Spleen (tissue), 11 donors: ENCODE data around the gene SRSF6. TPM values are rescaled to one million over a fixed set of nuclear protein-coding genes. Genes with fewer than 3 reads are reported as not detected.
"Not testable (repeated sequence)": the region's sequence is repeated elsewhere in the genome, so short reads cannot be mapped to it uniquely, and the experiment has no call there.

Experiments
- DNase-seq: peaks from one replicate; pipeline ENCODE4 v3.0.0-alpha.2; 2020
- H3K27ac ChIP-seq, 8 donors: fragments of 200-600 bp; sonication (generic) in 7 of 8; 1 replicate in 4 of 8; 2 replicates in 4 of 8; pipeline versions ENCODE4 v1.5.0 to v1.8.0; 2016 to 2021; ENCODE audit warnings: inconsistent platforms in 4 of 8, mild to moderate bottlenecking in 4 of 8, moderate library complexity in 1 of 8
- H3K27me3 ChIP-seq, 7 donors: fragments of 200-600 bp; sonication (generic) in 6 of 7; replicated peaks in 1 of 7; 1 replicate in 4 of 7; 2 replicates in 3 of 7; pipeline versions ENCODE4 v1.5.0 to v1.8.0; 2016 to 2021; ENCODE audit warnings: inconsistent platforms in 3 of 7, mild to moderate bottlenecking in 1 of 7
- H3K36me3 ChIP-seq, 6 donors: fragments of 200-600 bp; sonication (generic) in 5 of 6; 1 replicate in 4 of 6; 2 replicates in 2 of 6; pipeline versions ENCODE4 v1.5.0 to v1.8.0; 2016 to 2021; ENCODE audit warnings: inconsistent platforms in 2 of 6
- H3K4me1 ChIP-seq, 6 donors: fragments of 200-600 bp; sonication (generic) in 5 of 6; 1 replicate in 3 of 6; 2 replicates in 3 of 6; pipeline versions ENCODE4 v1.5.0 to v1.8.0; 2016 to 2021; ENCODE audit warnings: inconsistent platforms in 3 of 6
- H3K4me3 ChIP-seq, 8 donors: fragments of 200-600 bp; sonication (generic) in 7 of 8; 1 replicate in 4 of 8; 2 replicates in 4 of 8; pipeline versions ENCODE4 v1.5.0 to v1.8.0; 2016 to 2021; ENCODE audit warnings: inconsistent platforms in 4 of 8, mild to moderate bottlenecking in 4 of 8, moderate library complexity in 2 of 8
- H3K9me3 ChIP-seq, 8 donors: fragments of 200-600 bp; sonication (generic) in 7 of 8; 1 replicate in 4 of 8; 2 replicates in 4 of 8; pipeline versions ENCODE4 v1.5.0 to v1.8.0; 2016 to 2021; ENCODE audit warnings: inconsistent platforms in 4 of 8
- CTCF ChIP-seq, 11 experiments: fragments of 200-600 bp in 7 of 11; fragments of 450-650 bp in 4 of 11; sonication (generic) in 4 of 11; IDR thresholded peaks in 8 of 11; conservative IDR thresholded peaks in 3 of 11; 1 replicate in 7 of 11; 2 replicates in 4 of 11; pipeline versions ENCODE4 v1.4.0 to v1.8.0; 2016 to 2021; ENCODE audit warnings: antibody characterized with exemption in 11 of 11, inconsistent platforms in 4 of 11, mild to moderate bottlenecking in 1 of 11
- POLR2A ChIP-seq, 3 donors: fragments of 450-650 bp; IDR thresholded peaks; one replicate each; pipeline ENCODE4 v1.5.1; 2017; ENCODE audit warnings: antibody characterized with exemption in 3 of 3, mild to moderate bottlenecking in 1 of 3
- POLR2AphosphoS5 ChIP-seq, 3 donors: sonication (generic); formaldehyde crosslinking; IDR thresholded peaks; one replicate each; pipeline ENCODE4 v1.5.1; 2017; ENCODE audit warnings: antibody characterized with exemption in 3 of 3
- WGBS, 5 donors: extraction: QIAGEN DNeasy Blood & Tissue Kit in 3 of 5; methylation state at CpG; one replicate each; pipeline versions ENCODE4 v1.1.5 to v1.1.7; 2013 to 2018; 5-methylcytosine and 5-hydroxymethylcytosine counted together
- intact Hi-C: fragments of 100-400 bp; cut with DNase I; formaldehyde crosslinking; loops from one replicate; pipeline ENCODE4 v1.15.0; 2023; ENCODE audit warnings: low total_unique reads
- polyA plus RNA-seq, 3 donors: library from polyadenylated mRNA; stranded (reverse); fragments of 200-250 nt; gene quantifications; one replicate each; pipeline ENCODE4 v1.2.1, GENCODE V29; 2013
- total RNA-seq, 7 donors: library from RNA; depleted of rRNA in 3 of 7; stranded (reverse); fragments of >200 nt in 3 of 7; fragmentation: NEBNext Ultra II Directional in 4 of 7; extraction: Animal tissue kit (Norgen Biotek cat#: 25700) in 4 of 7; gene quantifications; one replicate each; pipeline versions ENCODE4 v1.1.0 to v1.2.1, GENCODE V29; 2016 to 2021
- donor health status: healthy with polysubstance abuse.
- donor health status: DM: no; HTN: no; CAD: no; lungs with moderate emphysema.
- donor health status: DM: no; HTN: no; CAD: no.
- donor health status: Bipolar disorder and iron deficiency.
- donor health status: healthy.
- donor health status: DM: no; HTN: no; CAD: no.
- donor health status: DM: yes; HTN: yes; CAD: no.

Gene SRSF6
- total and polyA plus RNA-seq, 10 donors, result 68.7 to 161 (median 98.6) TPM

GRCh38 chr20:43415661-43416430 lies 41.9 kb upstream of the SRSF6 start:
- DNase-seq, result no peak
- Histone ChIP-seq H3K4me3 (no peak overlapping the region), H3K36me3 (no peaks in the 10 kb centered on the region), H3K4me1 (no peaks in the 10 kb centered on the region), H3K9me3 (peaks cover 0 to 42% (median 36%) of the 10 kb centered on the region in 8 donors), H3K27ac (no peak overlapping the region), H3K27me3 (peaks cover 0 to 12% (median 0%) of the 10 kb centered on the region in 7 donors)
- TF ChIP-seq POLR2AphosphoS5 (IDR thresholded peaks at IDR 0.05) (no peak), POLR2A (IDR thresholded peaks at IDR 0.05) (no peak), CTCF (IDR thresholded peaks at IDR 0.05 in 8 of 11, conservative IDR thresholded peaks at IDR 0.05 in 3 of 11) (no peak)
- intact Hi-C loops, result no loop called here
- WGBS, 5 donors, result 76 to 88% (median 79%) methylated on average over 9 to 12 of the region's 12 CpGs

GRCh38 chr20:43416591-43417228 lies 41.0 kb upstream of the SRSF6 start:
- 72 to 94% (median 87%) methylated on average over 4 to 6 of the region's 6 CpGs for WGBS, 5 donors
- Histone ChIP-seq H3K27me3 (peaks cover 0 to 5% (median 0%) of the 10 kb centered on the region in 7 donors), H3K36me3 (no peaks in the 10 kb centered on the region), H3K4me1 (no peaks in the 10 kb centered on the region), H3K9me3 (peaks cover 0 to 50% (median 44%) of the 10 kb centered on the region in 8 donors), H3K4me3 (no peak overlapping the region), H3K27ac (no peak overlapping the region)
- no peak for TF ChIP-seq CTCF (IDR thresholded peaks at IDR 0.05 in 8 of 11, conservative IDR thresholded peaks at IDR 0.05 in 3 of 11)
- TF ChIP-seq POLR2A (IDR thresholded peaks at IDR 0.05), result no peak
- no peak for TF ChIP-seq POLR2AphosphoS5 (IDR thresholded peaks at IDR 0.05)
- no peak for DNase-seq
- intact Hi-C loops, result no loop called here

- DNase-seq, result no peak
- no peaks in the 10 kb centered on the region for H3K36me3 ChIP-seq
- intact Hi-C loops, result no loop called here
- peaks cover 0 to 12% (median 0%) of the 10 kb centered on the region in 7 donors for H3K27me3 ChIP-seq
- no peak for TF ChIP-seq POLR2AphosphoS5 (IDR thresholded peaks at IDR 0.05)
- no peak for TF ChIP-seq POLR2A (IDR thresholded peaks at IDR 0.05)
- TF ChIP-seq CTCF (IDR thresholded peaks at IDR 0.05 in 8 of 11, conservative IDR thresholded peaks at IDR 0.05 in 3 of 11), result no peak
- H3K4me3 ChIP-seq, result no peak overlapping the region
- H3K4me1 ChIP-seq, result no peaks in the 10 kb centered on the region
- no peak overlapping the region for H3K27ac ChIP-seq
- peaks cover 0 to 50% (median 44%) of the 10 kb centered on the region in 8 donors for H3K9me3 ChIP-seq
Measured at GRCh38 chr20:43420192-43420591, 37.5 kb upstream of the SRSF6 start.

GRCh38 chr20:43420913-43421312 lies 36.8 kb upstream of the SRSF6 start:
- WGBS, 5 donors, result 80 to 89% (median 84%) methylated on average over 7 of the region's 7 CpGs
- intact Hi-C loops, DNase-seq, H3K36me3 ChIP-seq, H3K4me1 ChIP-seq, H3K4me3 ChIP-seq, H3K27ac ChIP-seq: not testable (repeated sequence)
- Histone ChIP-seq H3K9me3 (peaks cover 0 to 50% (median 44%) of the 10 kb centered on the region in 8 donors), H3K27me3 (peaks cover 0 to 12% (median 0%) of the 10 kb centered on the region in 7 donors)
